GM12873 (cell line): Measurements from ENCODE around the gene SERINC4.

ENCODE experiments used
- TF ChIP-seq, protein P1 (sequence below): IDR thresholded peaks from 2 replicates; pipeline ENCODE4 v1.5.1; 2012; ENCODE audit warnings: low read depth, mild to moderate bottlenecking, moderate library complexity, low read length, control low read depth; ENCODE audit not compliant: insufficient read depth; ENCODE audit errors: missing control alignments

SERINC4 gene

DNA sequence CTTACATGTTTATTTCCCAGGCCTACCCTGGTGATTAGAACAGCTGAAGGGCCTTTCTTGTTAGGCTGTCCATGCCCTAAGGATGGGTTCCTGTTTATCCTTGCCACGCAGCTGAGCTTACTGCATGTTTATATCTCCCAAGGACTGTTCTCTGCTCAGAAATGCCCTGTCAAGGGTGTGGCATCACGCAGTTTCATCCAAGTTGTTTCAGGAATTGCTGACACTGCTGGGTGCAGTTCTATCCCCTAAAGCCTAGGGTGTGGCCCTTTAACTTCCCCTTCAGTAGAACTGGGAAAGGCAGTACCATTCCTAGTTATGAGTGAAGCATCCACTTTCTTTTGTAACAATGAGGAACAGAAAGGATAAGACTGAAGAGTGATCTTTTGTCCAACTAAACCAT is 28.2 kb downstream of the SERINC4 start:
- TF ChIP-seq, protein P1, sequence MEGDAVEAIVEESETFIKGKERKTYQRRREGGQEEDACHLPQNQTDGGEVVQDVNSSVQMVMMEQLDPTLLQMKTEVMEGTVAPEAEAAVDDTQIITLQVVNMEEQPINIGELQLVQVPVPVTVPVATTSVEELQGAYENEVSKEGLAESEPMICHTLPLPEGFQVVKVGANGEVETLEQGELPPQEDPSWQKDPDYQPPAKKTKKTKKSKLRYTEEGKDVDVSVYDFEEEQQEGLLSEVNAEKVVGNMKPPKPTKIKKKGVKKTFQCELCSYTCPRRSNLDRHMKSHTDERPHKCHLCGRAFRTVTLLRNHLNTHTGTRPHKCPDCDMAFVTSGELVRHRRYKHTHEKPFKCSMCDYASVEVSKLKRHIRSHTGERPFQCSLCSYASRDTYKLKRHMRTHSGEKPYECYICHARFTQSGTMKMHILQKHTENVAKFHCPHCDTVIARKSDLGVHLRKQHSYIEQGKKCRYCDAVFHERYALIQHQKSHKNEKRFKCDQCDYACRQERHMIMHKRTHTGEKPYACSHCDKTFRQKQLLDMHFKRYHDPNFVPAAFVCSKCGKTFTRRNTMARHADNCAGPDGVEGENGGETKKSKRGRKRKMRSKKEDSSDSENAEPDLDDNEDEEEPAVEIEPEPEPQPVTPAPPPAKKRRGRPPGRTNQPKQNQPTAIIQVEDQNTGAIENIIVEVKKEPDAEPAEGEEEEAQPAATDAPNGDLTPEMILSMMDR: no peak

DNA sequence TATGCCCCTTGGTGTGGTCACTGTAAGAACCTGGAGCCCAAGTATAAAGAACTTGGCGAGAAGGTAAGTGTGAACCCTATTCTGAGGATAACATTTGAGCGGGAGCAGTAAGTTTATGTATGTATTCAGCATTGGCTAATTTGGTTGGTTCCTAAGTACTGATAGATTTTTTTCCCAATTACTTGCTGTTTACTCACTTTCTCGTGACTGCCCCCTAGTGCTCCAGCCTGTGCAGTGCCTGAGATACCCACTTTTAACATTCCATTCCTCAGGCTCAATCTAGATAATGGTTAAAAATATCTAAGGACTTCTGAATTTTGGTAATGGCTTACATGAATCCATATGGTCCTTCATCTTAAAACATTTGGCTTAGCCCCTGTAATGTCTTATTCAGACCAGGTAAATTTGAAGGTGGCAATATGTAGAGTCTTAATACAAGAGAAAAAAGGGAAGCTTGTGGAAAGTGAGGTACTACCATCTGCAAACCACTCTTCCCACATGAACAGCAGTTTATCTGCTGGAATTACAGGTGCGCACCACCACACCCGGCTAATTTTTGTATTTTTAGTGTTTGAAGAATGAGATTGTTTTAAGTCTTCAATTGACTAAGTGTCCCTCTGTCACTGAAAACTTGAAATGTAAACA is 30.3 kb downstream of the SERINC4 start:
- TF ChIP-seq, protein P1: peak; percentile 86

DNA sequence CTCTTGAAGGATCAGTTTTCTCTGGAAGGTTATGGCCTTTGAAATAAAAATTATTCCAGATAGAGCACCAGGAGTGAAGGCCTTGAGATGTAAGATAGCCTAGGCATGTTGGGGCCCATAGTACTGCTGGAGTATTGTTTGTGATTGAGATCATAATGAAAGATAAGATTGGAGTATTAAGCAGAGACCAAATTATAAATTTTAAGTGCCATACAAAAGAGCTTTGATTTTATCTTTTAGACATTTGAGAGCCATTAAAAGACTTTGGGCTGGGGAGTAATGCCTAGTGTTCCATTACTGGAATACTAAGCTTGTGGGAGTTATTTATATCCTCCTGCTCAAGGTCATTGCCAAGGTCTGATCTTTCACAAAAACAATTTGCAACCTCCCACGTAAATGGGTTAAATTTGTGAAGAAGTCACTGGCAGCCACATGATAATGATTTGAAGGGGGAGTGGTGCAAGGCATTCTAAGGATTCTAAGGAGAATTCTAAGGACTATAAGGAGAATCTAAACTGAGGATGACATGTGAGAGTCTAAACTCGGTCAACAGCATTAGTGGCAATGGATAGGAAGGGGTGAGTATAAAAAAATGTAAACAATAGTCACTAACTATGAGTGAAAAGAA is 36.1 kb downstream of the SERINC4 start:
- TF ChIP-seq, protein P1: no peak

DNA sequence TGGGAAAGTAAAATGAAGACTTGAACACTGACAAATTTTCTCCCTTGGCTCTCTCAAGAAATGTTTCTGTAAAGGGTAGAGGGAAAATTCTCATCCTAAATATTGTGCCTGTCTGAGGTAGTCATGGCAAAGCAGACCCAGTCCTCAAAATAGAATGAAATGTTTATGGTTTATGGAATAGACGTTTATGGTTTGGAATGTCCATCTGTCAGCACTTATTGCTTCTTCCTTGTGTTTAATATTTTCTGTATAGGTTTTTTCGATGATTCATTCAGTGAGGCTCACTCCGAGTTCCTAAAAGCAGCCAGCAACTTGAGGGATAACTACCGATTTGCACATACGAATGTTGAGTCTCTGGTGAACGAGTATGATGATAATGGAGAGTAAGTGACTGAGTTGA is 37.2 kb downstream of the SERINC4 start:
- TF ChIP-seq, protein P1: no peak

DNA sequence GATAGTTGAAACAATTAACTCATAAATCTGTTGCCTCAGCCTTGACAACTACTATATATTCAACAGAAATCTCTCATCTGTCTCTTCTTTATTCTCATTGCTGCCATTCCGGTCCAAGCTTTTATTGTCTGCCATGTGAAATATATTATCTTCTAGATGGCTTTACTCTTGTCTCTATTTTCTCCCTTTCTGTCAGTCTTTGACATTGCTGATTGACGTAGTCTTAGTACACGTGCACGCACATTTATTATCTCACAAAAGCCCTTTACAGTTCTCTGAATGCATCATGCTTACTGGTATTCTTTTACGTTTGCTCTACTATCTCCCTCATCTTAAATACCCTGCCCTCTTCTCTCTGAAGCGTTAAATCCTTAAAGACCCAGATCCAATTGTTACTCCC is 48.1 kb downstream of the SERINC4 start:
- TF ChIP-seq, protein P1: no peak

DNA sequence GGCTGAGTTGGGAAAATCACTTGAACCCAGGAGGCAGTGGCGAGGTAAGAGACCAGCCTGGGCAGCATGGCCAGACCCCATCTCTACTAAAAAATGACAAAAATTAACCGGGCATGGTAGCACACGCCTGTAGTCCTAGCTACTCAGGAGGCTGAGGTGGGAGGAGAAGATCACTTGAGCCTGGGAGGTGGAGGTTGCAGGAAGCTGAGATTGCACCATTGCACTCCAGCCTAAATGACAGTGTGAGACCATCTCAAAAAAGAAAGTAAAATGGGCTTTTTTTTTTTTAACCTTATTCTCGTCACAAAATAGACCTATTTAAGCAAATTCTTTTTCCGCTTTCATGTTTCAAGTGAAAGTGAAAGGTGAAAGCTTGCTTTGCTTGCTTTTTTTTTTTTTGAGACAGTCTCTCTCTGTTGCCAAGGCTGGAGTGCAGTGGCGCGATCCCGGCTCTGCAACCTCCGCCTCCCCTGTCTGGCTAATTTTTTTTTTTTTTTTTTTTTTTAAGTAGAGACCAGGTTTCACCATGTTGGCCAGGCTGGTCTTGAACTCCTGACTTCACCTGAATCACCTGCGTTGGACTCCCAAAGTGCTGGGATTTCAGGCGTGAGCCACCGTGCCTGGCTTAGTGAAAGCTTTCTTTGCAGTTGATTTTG is 50.2 kb downstream of the SERINC4 start:
- TF ChIP-seq, protein P1: no peak

DNA sequence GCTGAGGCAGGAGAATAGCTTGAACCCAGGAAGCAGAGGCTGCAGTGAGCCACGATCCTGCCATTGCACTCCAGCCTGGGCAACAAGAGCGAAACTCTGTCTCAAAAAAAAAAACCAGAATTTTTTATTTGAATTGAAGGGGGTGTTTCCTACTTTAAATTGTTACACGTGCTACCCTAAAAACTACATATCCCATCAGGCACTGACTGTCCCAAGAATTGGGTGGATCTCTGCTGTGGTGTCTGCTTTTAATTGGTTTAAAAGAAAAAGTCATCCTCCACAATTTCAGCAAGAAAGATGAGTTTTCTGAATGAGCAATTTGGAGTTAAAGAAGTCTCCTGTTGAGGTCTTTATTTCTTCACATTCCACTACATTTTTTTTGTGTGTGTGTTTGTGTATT is 51.6 kb downstream of the SERINC4 start:
- TF ChIP-seq, protein P1: no peak
